Suprapubic skin (tissue), 4 donors: ENCODE data around the gene RPL22. TPM values are rescaled to one million over a fixed set of nuclear protein-coding genes. Genes with fewer than 3 reads are reported as not detected.

ENCODE experiments used
- DNase-seq, 2 donors: peaks; one replicate each; pipeline ENCODE4 v3.0.0-alpha.2; 2019; ENCODE audit warnings: low spot score in 2 of 2
- H3K27ac ChIP-seq: fragments of 200-600 bp; sonication (generic); one replicate; pipeline ENCODE4 v1.5.1; 2019
- H3K27me3 ChIP-seq: fragments of 200-600 bp; sonication (generic); one replicate; pipeline ENCODE4 v1.5.1; 2019
- H3K36me3 ChIP-seq: fragments of 200-600 bp; sonication (generic); one replicate; pipeline ENCODE4 v1.5.1; 2019
- H3K4me1 ChIP-seq: fragments of 200-600 bp; sonication (generic); one replicate; pipeline ENCODE4 v1.5.1; 2019
- H3K4me3 ChIP-seq: fragments of 200-600 bp; sonication (generic); one replicate; pipeline ENCODE4 v1.5.1; 2019; ENCODE audit warnings: mild to moderate bottlenecking
- H3K9me3 ChIP-seq: fragments of 200-600 bp; sonication (generic); one replicate; pipeline ENCODE4 v1.5.1; 2019
- CTCF ChIP-seq, 2 donors: fragments of 200-600 bp in 1 of 2; fragments of 450-650 bp in 1 of 2; sonication (generic) in 1 of 2; IDR thresholded peaks; one replicate each; pipeline ENCODE4 v1.5.1; 2016 to 2019; ENCODE audit warnings: antibody characterized with exemption in 2 of 2, mild to moderate bottlenecking in 1 of 2, moderate library complexity in 1 of 2
- EP300 ChIP-seq: sonication (generic); formaldehyde crosslinking; IDR thresholded peaks from one replicate; pipeline ENCODE4 v1.6.1; 2017; ENCODE audit warnings: antibody characterized with exemption
- POLR2A ChIP-seq, 2 donors: fragments of 450-650 bp; IDR thresholded peaks; one replicate each; pipeline ENCODE4 v1.6.1; 2017; ENCODE audit warnings: antibody characterized with exemption in 2 of 2, mild to moderate bottlenecking in 2 of 2, moderate library complexity in 2 of 2
- POLR2AphosphoS5 ChIP-seq, 3 donors: sonication (generic); formaldehyde crosslinking; IDR thresholded peaks; one replicate each; pipeline ENCODE4 v1.6.1; 2017; ENCODE audit warnings: antibody characterized with exemption in 3 of 3
- WGBS: methylation state at CpG from one replicate; pipeline ENCODE4 v1.1.5; 2018; 5-methylcytosine and 5-hydroxymethylcytosine counted together
- total RNA-seq, 4 donors: library from RNA; depleted of rRNA; stranded (reverse); fragments of >200 nt; gene quantifications; one replicate each; pipeline ENCODE4 v1.1.0, GENCODE V29; 2016

Gene RPL22
- total RNA-seq, 4 donors from 2014 or later = 152 to 206 (median 171) TPM

DNA sequence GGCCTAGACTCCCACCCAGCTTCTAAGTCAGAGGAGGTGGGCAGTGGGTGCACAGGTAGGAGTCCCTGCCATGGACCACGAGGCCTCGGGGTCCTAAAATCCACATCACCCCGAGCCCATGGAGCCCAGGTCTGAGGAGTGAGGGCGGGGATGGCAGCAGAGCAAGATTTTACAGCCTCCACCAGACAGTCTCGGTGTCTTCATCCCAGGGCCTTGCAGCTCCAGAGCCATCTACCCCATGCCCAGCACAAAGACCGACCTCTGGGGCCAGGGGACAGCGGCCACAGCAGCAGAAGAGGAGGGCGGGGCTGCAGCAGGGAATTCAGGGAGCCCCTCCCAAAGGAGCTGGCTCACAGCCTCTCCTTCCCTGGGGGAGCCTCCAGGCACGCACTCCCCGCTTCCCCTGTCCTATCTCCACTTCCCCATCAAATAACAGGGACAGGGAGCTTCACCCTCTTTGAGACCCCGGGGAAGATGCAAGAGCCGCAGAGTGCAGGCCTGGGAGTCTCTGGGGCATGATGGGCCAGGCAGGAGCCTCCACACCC lies 33.9 kb downstream of the RPL22 start:
- WGBS = 73% methylated on average over 8 of the region's 12 CpGs
- Histone ChIP-seq H3K36me3 (no peaks in the 10 kb centered on the region), H3K27ac (no peak overlapping the region)

GRCh38 chr1:6165027-6165426 lies 34.4 kb downstream of the RPL22 start:
- Histone ChIP-seq H3K4me3 (no peak overlapping the region), H3K9me3 (no peaks in the 10 kb centered on the region), H3K27me3 (peaks cover 60% of the 10 kb centered on the region), H3K27ac (no peak overlapping the region), H3K4me1 (no peaks in the 10 kb centered on the region), H3K36me3 (no peaks in the 10 kb centered on the region)
- DNase-seq = no peak
- no peak for TF ChIP-seq EP300
- no peak for TF ChIP-seq CTCF (IDR thresholded peaks at IDR 0.05)
- no peak for TF ChIP-seq POLR2AphosphoS5 (IDR thresholded peaks at IDR 0.05)
- TF ChIP-seq POLR2A (IDR thresholded peaks at IDR 0.05) = no peak
- WGBS = 79% methylated on average over 6 of the region's 7 CpGs

More for the DNA sequence above, 33.9 kb downstream of the RPL22 start:
- Histone ChIP-seq H3K27me3 (peaks cover 62% of the 10 kb centered on the region), H3K4me1 (no peaks in the 10 kb centered on the region), H3K9me3 (no peaks in the 10 kb centered on the region), H3K4me3 (no peak overlapping the region)
- DNase-seq = no peak
- no peak for TF ChIP-seq POLR2AphosphoS5 (IDR thresholded peaks at IDR 0.05)
- TF ChIP-seq POLR2A (IDR thresholded peaks at IDR 0.05) = no peak
- TF ChIP-seq CTCF (IDR thresholded peaks at IDR 0.05) = no peak
- no peak for TF ChIP-seq EP300

DNA sequence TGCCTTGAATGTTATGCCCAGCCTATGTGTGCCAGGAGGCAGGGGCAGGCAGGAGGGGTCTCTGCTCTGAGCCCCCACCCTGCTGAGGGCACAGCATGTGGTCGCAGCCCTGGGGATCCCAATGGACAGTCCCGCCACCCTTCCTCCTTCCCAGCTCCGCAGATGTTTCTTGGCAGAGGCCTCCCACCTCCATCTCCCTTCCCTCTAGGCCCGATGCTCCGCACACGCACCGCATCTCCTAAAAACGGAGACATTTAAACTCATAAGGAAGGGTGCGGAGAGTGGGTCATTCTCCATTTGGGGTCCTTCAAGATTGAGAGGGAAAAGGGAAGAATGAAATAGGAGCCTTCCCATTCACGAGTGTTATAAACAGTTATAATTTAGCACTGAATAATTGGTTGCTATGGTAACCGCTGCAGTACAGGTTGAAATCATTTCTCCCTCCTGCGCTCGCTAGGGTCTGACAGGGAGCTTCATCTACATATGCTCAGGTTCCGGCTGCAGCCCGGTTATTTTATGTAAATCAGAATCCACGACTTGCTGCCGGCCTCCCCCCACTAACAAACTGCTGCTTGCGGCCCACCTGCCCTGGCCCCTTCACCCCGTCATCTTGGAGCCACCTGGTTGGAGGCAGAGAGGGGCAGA lies 35.3 kb downstream of the RPL22 start:
- 70% methylated on average over 18 of the region's 19 CpGs for WGBS

GRCh38 chr1:6163191-6163972 lies 36.0 kb downstream of the RPL22 start:
- no peaks in the 10 kb centered on the region for H3K36me3 ChIP-seq
- DNase-seq = no peak
- H3K27ac ChIP-seq = no peak overlapping the region
- H3K9me3 ChIP-seq = no peaks in the 10 kb centered on the region
- 73% methylated on average over 8 of the region's 15 CpGs for WGBS
- H3K4me3 ChIP-seq = no peak overlapping the region
- TF ChIP-seq POLR2A (IDR thresholded peaks at IDR 0.05) (no peak), CTCF (IDR thresholded peaks at IDR 0.05) (no peak), POLR2AphosphoS5 (IDR thresholded peaks at IDR 0.05) (no peak)
- peaks cover 50% of the 10 kb centered on the region for H3K27me3 ChIP-seq
- peaks cover under 1% of the 10 kb centered on the region for H3K4me1 ChIP-seq

More for the DNA sequence above, 35.3 kb downstream of the RPL22 start:
- Histone ChIP-seq H3K4me1 (no peaks in the 10 kb centered on the region), H3K27ac (no peak overlapping the region), H3K9me3 (no peaks in the 10 kb centered on the region), H3K27me3 (peaks cover 54% of the 10 kb centered on the region), H3K4me3 (no peak overlapping the region), H3K36me3 (no peaks in the 10 kb centered on the region)
- no peak for TF ChIP-seq EP300
- TF ChIP-seq POLR2A (IDR thresholded peaks at IDR 0.05) = no peak
- TF ChIP-seq POLR2AphosphoS5 (IDR thresholded peaks at IDR 0.05) = no peak
- TF ChIP-seq CTCF (IDR thresholded peaks at IDR 0.05) = no peak
- no peak for DNase-seq

GRCh38 chr1:6162773-6163172 lies 36.6 kb downstream of the RPL22 start:
- Histone ChIP-seq H3K4me3 (no peak overlapping the region), H3K27ac (no peak overlapping the region), H3K9me3 (no peaks in the 10 kb centered on the region), H3K27me3 (peaks cover 48% of the 10 kb centered on the region), H3K36me3 (no peaks in the 10 kb centered on the region), H3K4me1 (peaks cover 6% of the 10 kb centered on the region)
- WGBS = 60% methylated on average over 4 of the region's 13 CpGs
- no peak for TF ChIP-seq POLR2AphosphoS5 (IDR thresholded peaks at IDR 0.05)
- no peak for TF ChIP-seq CTCF (IDR thresholded peaks at IDR 0.05)
- TF ChIP-seq EP300 = no peak
- no peak for TF ChIP-seq POLR2A (IDR thresholded peaks at IDR 0.05)
- DNase-seq = no peak
